H1 (cell line): ENCODE data around the gene VIPR2. TPM values are rescaled to one million over a fixed set of nuclear protein-coding genes. Genes with fewer than 3 reads are reported as not detected.
A peak's percentile ranks its signal among the peaks of the same experiment; 100 is the strongest.

Experiments used
- CTCF ChIA-PET: fragments of 300-600 bp; sonication (Branson Sonifier 250); formaldehyde crosslinking; loops from one replicate; lab custom pipeline; 2021; ENCODE audit not compliant: partially characterized antibody; lab: Charles Lee
- POLR2A ChIA-PET: fragments of 300-600 bp; sonication (Branson Sonifier 250); formaldehyde crosslinking; loops from one replicate; lab custom pipeline; 2021; ENCODE audit warnings: inconsistent platforms; ENCODE audit not compliant: partially characterized antibody; lab: Charles Lee
- DNase-seq, 2 experiments: peaks; one replicate each; pipeline versions ENCODE4 v3.0.0 to v3.0.0-alpha.2; 2010 to 2022; ENCODE audit warnings: low spot score in 2 of 2, low read depth in 1 of 2, mixed read lengths in 1 of 2
- FAIRE-seq: peaks from 2 replicates; lab custom pipeline; 2011; peaks lifted over from hg19 to GRCh38; lab: Jason Lieb, UNC
- H2AFZ ChIP-seq: 2 replicates; pipeline ENCODE4 v1.8.1; 2012; ENCODE audit warnings: low read length, inconsistent platforms
- H2AK5ac ChIP-seq: 2 replicates; pipeline ENCODE4 v1.6.1; 2013; ENCODE audit warnings: low read depth, low read length
- H2BK120ac ChIP-seq: replicated peaks from 2 replicates; pipeline ENCODE3; 2013; ENCODE audit warnings: low read depth, low read length, inconsistent platforms
- H2BK12ac ChIP-seq: 2 replicates; pipeline ENCODE4 v1.6.1; 2013; ENCODE audit warnings: low read depth, low read length
- H2BK15ac ChIP-seq: 2 replicates; pipeline ENCODE4 v1.6.1; 2013; ENCODE audit warnings: low read length
- H2BK20ac ChIP-seq: 2 replicates; pipeline ENCODE4 v1.6.1; 2013; ENCODE audit warnings: low read length
- H2BK5ac ChIP-seq: 2 replicates; pipeline ENCODE4 v1.6.1; 2013; ENCODE audit warnings: low read depth, low read length
- H3K14ac ChIP-seq: 2 replicates; pipeline ENCODE4 v1.6.1; 2013; ENCODE audit warnings: inconsistent platforms; ENCODE audit not compliant: insufficient read length
- H3K18ac ChIP-seq: 2 replicates; pipeline ENCODE4 v1.6.1; 2013; ENCODE audit warnings: low read length; ENCODE audit errors: extremely low read depth
- H3K23ac ChIP-seq: 2 replicates; pipeline ENCODE4 v1.6.1; 2013; ENCODE audit warnings: inconsistent platforms; ENCODE audit not compliant: insufficient read length
- H3K23me2 ChIP-seq: 2 replicates; pipeline ENCODE4 v1.6.1; 2013; ENCODE audit warnings: low read depth, low read length
- H3K27ac ChIP-seq: 2 replicates; pipeline ENCODE4 v1.6.1; 2011; ENCODE audit warnings: low read depth, low read length, inconsistent platforms
- H3K27me3 ChIP-seq, 4 experiments: replicated peaks in 1 of 4; 1 replicate in 1 of 4; 2 replicates in 3 of 4; pipeline versions ENCODE4 v1.6.1 to v1.8.1; 2011 to 2013; ENCODE audit warnings: low read length in 3 of 4, mild to moderate bottlenecking in 3 of 4, inconsistent platforms in 2 of 4, mixed read lengths in 2 of 4, moderate library complexity in 1 of 4; ENCODE audit not compliant: control insufficient read depth in 3 of 4, insufficient read depth in 3 of 4; ENCODE audit errors: extremely low read depth in 1 of 4
- H3K36me3 ChIP-seq, 4 experiments: 2 replicates each; pipeline versions ENCODE4 v1.6.1 to v1.8.1; 2011 to 2013; ENCODE audit warnings: mild to moderate bottlenecking in 4 of 4, low read length in 3 of 4, moderate library complexity in 2 of 4, control low read depth in 1 of 4, inconsistent platforms in 1 of 4; ENCODE audit not compliant: insufficient read depth in 4 of 4, control insufficient read depth in 2 of 4
- H3K4ac ChIP-seq: replicated peaks from 2 replicates; pipeline ENCODE3; 2013; ENCODE audit warnings: low read length, low read depth, mixed read lengths, inconsistent platforms; ENCODE audit not compliant: insufficient read length
- H3K4me1 ChIP-seq, 4 experiments: replicated peaks in 1 of 4; 1 replicate in 1 of 4; 2 replicates in 3 of 4; pipeline versions ENCODE4 v1.6.1 to v1.8.1; 2011 to 2013; ENCODE audit warnings: low read length in 3 of 4, inconsistent platforms in 2 of 4, mixed read lengths in 1 of 4; ENCODE audit not compliant: insufficient read depth in 4 of 4, control insufficient read depth in 3 of 4
- H3K4me2 ChIP-seq, 2 experiments: 2 replicates each; pipeline versions ENCODE4 v1.6.1 to v1.8.1; 2011 to 2013; ENCODE audit warnings: low read depth in 2 of 2, low read length in 2 of 2, control low read depth in 1 of 2, inconsistent platforms in 1 of 2, mild to moderate bottlenecking in 1 of 2; ENCODE audit not compliant: insufficient read depth in 1 of 2
- H3K4me3 ChIP-seq, 4 experiments: fragments of 200-600, 300-600 bp in 1 of 4; sonication (generic), shearing (Covaris generic), sonication (Bioruptor Twin) in 1 of 4; 2 replicates each; pipeline versions ENCODE4 v1.5.1 to v1.8.1; 2011 to 2016; ENCODE audit warnings: low read length in 4 of 4, low read depth in 3 of 4, control low read depth in 2 of 4, inconsistent platforms in 2 of 4, mild to moderate bottlenecking in 2 of 4, mixed read lengths in 1 of 4, moderate library complexity in 1 of 4; ENCODE audit not compliant: insufficient read depth in 2 of 4; ENCODE audit errors: extremely low read depth in 1 of 4
- H3K56ac ChIP-seq: replicated peaks from 2 replicates; pipeline ENCODE3; 2013; ENCODE audit warnings: low read depth, mild to moderate bottlenecking, mixed read lengths, low read length, inconsistent platforms; ENCODE audit not compliant: insufficient read length
- H3K79me1 ChIP-seq: 2 replicates; pipeline ENCODE4 v1.6.1; 2013; ENCODE audit warnings: low read depth, low read length, control low read depth
- H3K79me2 ChIP-seq, 2 experiments: 2 replicates each; pipeline versions ENCODE4 v1.6.1 to v1.8.1; 2012 to 2013; ENCODE audit warnings: low read length in 2 of 2, mild to moderate bottlenecking in 2 of 2, inconsistent platforms in 1 of 2; ENCODE audit not compliant: insufficient read depth in 2 of 2, control insufficient read depth in 1 of 2
- H3K9ac ChIP-seq, 4 experiments: replicated peaks in 1 of 4; 1 replicate in 1 of 4; 2 replicates in 3 of 4; pipeline versions ENCODE4 v1.6.1 to v1.8.1; 2011 to 2013; ENCODE audit warnings: low read depth in 3 of 4, low read length in 3 of 4, control low read depth in 2 of 4, mild to moderate bottlenecking in 2 of 4, moderate library complexity in 2 of 4, inconsistent platforms in 1 of 4; ENCODE audit errors: extremely low read depth in 1 of 4
- H3K9me3 ChIP-seq, 2 experiments: 2 replicates each; pipeline versions ENCODE4 v1.6.1 to v1.8.1; 2012 to 2013; ENCODE audit warnings: mild to moderate bottlenecking in 2 of 2, moderate library complexity in 2 of 2, control low read depth in 1 of 2, inconsistent platforms in 1 of 2, low read depth in 1 of 2, low read length in 1 of 2, mixed read lengths in 1 of 2; ENCODE audit not compliant: insufficient read depth in 2 of 2
- H4K20me1 ChIP-seq, 2 experiments: replicated peaks in 1 of 2; 2 replicates each; pipeline versions ENCODE3 to v1.8.1; 2011 to 2013; ENCODE audit warnings: inconsistent platforms in 2 of 2, low read length in 2 of 2, mild to moderate bottlenecking in 1 of 2; ENCODE audit not compliant: insufficient read depth in 2 of 2, control insufficient read depth in 1 of 2
- H4K5ac ChIP-seq: 2 replicates; pipeline ENCODE4 v1.6.1; 2013; ENCODE audit warnings: low read length, low read depth, mixed read lengths, inconsistent platforms; ENCODE audit not compliant: insufficient read length
- H4K8ac ChIP-seq: 2 replicates; pipeline ENCODE4 v1.8.0; 2013; ENCODE audit warnings: mild to moderate bottlenecking, moderate library complexity, low read length, inconsistent platforms; ENCODE audit not compliant: insufficient read depth; ENCODE audit errors: extremely low read depth
- H4K91ac ChIP-seq: replicated peaks from 2 replicates; pipeline ENCODE3; 2013; ENCODE audit warnings: low read length, mixed read lengths, inconsistent platforms; ENCODE audit not compliant: insufficient read length
- CEBPB ChIP-seq: IDR thresholded peaks from 2 replicates; pipeline ENCODE4 v1.6.1; 2012; ENCODE audit warnings: low read depth, low read length
- SIX5 ChIP-seq: IDR thresholded peaks from 2 replicates; pipeline ENCODE4 v1.6.1; 2011; ENCODE audit warnings: mild to moderate bottlenecking, low read depth, low read length
- SP1 ChIP-seq: IDR thresholded peaks from 2 replicates; pipeline ENCODE4 v1.6.1; 2011; ENCODE audit warnings: low read depth, low read length
- WGBS, 2 experiments: shearing (Covaris generic) in 1 of 2; methylation state at CpG; one replicate each; pipeline versions ENCODE4 v1.1.6 to v1.1.7; 2013 to 2015; ENCODE audit warnings: low lambda C conversion rate in 2 of 2, mixed read lengths in 2 of 2, inconsistent platforms in 1 of 2, low coverage in 1 of 2, missing lambda C conversion rate in 1 of 2; ENCODE audit not compliant: insufficient replicate concordance in 2 of 2, insufficient coverage in 1 of 2, insufficient read length in 1 of 2; ENCODE audit errors: extremely low coverage in 1 of 2, missing lambda C conversion rate in 1 of 2; 5-methylcytosine and 5-hydroxymethylcytosine counted together
- polyA plus RNA-seq, 7 experiments: library from polyadenylated mRNA; depleted of rRNA in 3 of 7; stranded (reverse) in 5 of 7; unstranded in 2 of 7; fragments of >200 nt in 5 of 7; fragments of 200-250 nt in 2 of 7; gene quantifications; 1 replicate in 5 of 7; 2 replicates in 1 of 7; 4 replicates in 1 of 7; pipeline versions ENCODE4 v1.2.1 to v1.2.3, GENCODE V29; 2011 to 2013; ENCODE audit warnings: missing spikeins in 2 of 7, mixed read lengths in 2 of 7
- total RNA-seq: library from RNA; stranded (reverse); fragmentation: NEBNext Ultra II Directional; extraction: Animal tissue kit (Norgen Biotek cat#: 25700); gene quantifications from 2 replicates; pipeline ENCODE4 v1.2.1, GENCODE V29; 2021

The VIPR2 gene
- total and polyA plus RNA-seq, 2 of the 8 experiments (the other 6 are each of a cell fraction or from before 2014, with no cell fraction given): 2.4 to 6.3 TPM

DNA sequence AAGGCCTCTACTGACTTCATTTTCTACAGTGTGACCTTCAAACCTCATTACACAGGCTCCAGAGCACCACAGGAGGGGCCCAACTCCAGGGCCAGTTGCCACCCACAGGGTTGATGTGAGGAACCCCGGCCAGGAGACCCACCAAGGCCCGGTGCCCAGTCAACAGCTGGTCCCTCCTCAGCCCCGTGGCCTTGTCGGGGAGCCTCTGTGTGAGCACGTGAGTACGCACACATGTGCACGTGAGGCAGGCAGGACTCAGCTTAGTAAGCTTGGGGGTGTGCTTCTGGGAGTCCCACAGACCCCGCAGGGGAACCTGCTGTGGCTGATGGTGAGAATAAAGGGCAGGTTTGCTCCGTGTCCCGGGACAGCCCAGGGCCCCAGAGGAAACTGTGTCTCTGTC lies 104.5 kb downstream of the VIPR2 start:
- H3K9me3 ChIP-seq: peaks cover 0 to 6% of the 10 kb centered on the region in 2 experiments; a peak in 2 of 4 replicates
- H3K4me1 ChIP-seq: peaks cover 0 to 5% (median 2%) of the 10 kb centered on the region in 4 experiments; a peak in 1 of 7 replicates
- H3K79me2 ChIP-seq: no peaks in the 10 kb centered on the region
- H2BK15ac ChIP-seq: no peak overlapping the region
- no peak overlapping the region for H3K18ac ChIP-seq
- no peaks in the 10 kb centered on the region for H3K79me1 ChIP-seq
- no peaks in the 10 kb centered on the region for H3K27me3 ChIP-seq
- H2BK20ac ChIP-seq: no peak overlapping the region
- H2BK12ac ChIP-seq: no peak overlapping the region
- no peaks in the 10 kb centered on the region for H3K23me2 ChIP-seq
- no peak overlapping the region for H2AFZ ChIP-seq
- H3K56ac ChIP-seq: no peak overlapping the region
- no peak overlapping the region for H4K8ac ChIP-seq
- H3K36me3 ChIP-seq: no peaks in the 10 kb centered on the region; a peak in 1 of 8 replicates
- 91% methylated on average over 10 of the region's 10 CpGs; no CpG with 5 or more reads in 1 of the 2 experiments for WGBS, 2 experiments
- DNase-seq (peak in 1 of 2 experiments; percentile 27), FAIRE-seq (no peak)
- no peaks in the 10 kb centered on the region for H4K20me1 ChIP-seq
- H3K4ac ChIP-seq: no peak overlapping the region
- no peak overlapping the region for H3K14ac ChIP-seq
- H2BK120ac ChIP-seq: no peak overlapping the region
- POLR2A ChIA-PET: no interaction called here
- H2BK5ac ChIP-seq: no peak overlapping the region
- no peak overlapping the region for H3K4me3 ChIP-seq
- no peak overlapping the region for H3K23ac ChIP-seq
- no peak overlapping the region for H4K91ac ChIP-seq
- no peak overlapping the region for H3K9ac ChIP-seq
- no peak overlapping the region for H3K4me2 ChIP-seq
- H3K27ac ChIP-seq: no peak overlapping the region
- H2AK5ac ChIP-seq: no peak overlapping the region
- TF ChIP-seq SIX5: no peak
- no peak for TF ChIP-seq SP1
- no peak for TF ChIP-seq CEBPB
- CTCF ChIA-PET: no interaction called here
- no peak overlapping the region for H4K5ac ChIP-seq
